NK-92 treated with Interleukin-12 subunit alpha and Interleukin-12 subunit beta, amount 100 ng/mL, for 24 hours (cell line): ENCODE results near the gene SEPTIN12.

Experiments used
- DNase-seq: peaks from one replicate; lab custom pipeline; 2025; lab: John Stamatoyannopoulos, UW

The SEPTIN12 gene

GRCh38 chr16:4783951-4784336 is 4.2 kb downstream of the SEPTIN12 start:
- no peak for DNase-seq

DNA sequence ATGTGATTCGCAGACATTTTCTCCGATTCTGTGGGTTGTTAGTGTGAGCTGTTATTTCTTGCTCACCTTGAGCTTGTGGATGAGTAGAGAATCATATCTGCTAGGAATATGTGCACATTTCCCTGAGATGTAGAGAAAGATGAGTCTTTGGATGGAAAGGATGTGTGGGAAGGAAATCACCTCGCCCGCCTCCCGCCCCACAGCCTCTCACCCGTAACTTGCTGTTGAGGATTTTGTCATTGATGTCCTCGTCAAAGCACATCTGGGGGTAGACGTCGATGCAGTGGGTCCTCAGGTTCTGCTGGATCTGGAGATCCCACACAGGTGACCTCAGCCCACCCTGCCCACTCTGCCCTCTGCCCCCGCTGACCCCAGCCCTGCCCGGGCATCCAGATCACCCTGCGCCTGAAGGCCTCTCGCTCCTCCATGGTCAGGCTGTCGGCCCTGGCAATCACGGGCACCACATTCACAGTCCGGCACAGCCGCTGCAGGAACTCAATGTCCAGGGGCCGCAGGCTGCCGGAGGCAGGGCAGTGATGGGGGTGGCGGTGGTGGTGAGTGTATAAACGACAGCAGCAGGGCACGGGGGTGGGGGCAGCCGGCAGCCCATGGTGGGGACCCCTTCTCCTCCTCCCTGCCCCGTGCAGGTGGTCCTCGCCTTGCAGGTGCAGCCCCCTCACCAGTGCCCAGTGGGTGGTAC is 4.7 kb downstream of the SEPTIN12 start:
- no peak for DNase-seq

DNA sequence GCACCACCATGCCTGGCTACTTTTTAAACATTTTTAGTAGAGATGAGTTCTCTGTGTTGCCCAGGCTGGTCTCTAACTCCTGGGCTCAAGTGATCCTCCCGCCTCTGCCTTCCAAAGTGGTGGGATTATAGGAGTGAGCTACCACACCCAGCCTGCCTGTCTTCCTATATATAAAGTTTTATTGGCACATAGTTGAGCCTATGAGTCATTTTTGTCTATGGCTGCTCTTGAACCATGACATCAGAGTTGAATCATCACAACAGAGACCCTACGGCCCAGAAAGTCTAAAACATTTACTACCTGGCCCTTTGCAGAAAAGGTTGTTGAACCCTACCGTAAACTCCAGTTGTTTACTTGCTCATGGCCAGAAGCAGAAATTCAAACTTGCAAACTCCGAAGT is 7.9 kb downstream of the SEPTIN12 start:
- DNase-seq: no peak

GRCh38 chr16:4778050-4778392 is 10.1 kb downstream of the SEPTIN12 start:
- DNase-seq: no peak

GRCh38 chr16:4777339-4778049 is 10.7 kb downstream of the SEPTIN12 start:
- DNase-seq: no peak

- DNase-seq: no peak
Observed at GRCh38 chr16:4776141-4776705, 11.9 kb downstream of the SEPTIN12 start.

DNA sequence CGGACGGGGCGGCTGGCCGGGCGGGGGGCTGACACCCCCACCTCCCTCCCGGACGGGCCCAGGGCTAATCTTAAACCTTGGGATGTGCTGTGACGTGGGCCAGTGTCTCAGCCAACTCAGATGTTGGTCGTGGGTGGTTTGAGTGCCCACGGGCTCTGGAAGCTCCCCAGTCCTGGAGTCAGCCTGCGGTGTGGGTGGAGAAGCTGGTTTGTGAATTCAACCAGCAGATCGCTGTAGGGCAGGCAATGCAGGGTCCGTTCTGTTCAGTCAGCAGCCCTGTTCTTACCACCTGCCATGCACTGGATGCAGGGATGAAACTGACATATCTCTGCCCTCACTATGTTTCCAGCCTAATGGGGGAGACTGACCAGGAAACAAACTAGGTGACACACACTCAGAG is 13.1 kb downstream of the SEPTIN12 start:
- DNase-seq: no peak

GRCh38 chr16:4772351-4772750 is 15.8 kb downstream of the SEPTIN12 start:
- no peak for DNase-seq

- no peak for DNase-seq
Observed at GRCh38 chr16:4771646-4772045, 16.5 kb downstream of the SEPTIN12 start.

GRCh38 chr16:4769306-4769638 is 18.9 kb downstream of the SEPTIN12 start:
- no peak for DNase-seq

DNA sequence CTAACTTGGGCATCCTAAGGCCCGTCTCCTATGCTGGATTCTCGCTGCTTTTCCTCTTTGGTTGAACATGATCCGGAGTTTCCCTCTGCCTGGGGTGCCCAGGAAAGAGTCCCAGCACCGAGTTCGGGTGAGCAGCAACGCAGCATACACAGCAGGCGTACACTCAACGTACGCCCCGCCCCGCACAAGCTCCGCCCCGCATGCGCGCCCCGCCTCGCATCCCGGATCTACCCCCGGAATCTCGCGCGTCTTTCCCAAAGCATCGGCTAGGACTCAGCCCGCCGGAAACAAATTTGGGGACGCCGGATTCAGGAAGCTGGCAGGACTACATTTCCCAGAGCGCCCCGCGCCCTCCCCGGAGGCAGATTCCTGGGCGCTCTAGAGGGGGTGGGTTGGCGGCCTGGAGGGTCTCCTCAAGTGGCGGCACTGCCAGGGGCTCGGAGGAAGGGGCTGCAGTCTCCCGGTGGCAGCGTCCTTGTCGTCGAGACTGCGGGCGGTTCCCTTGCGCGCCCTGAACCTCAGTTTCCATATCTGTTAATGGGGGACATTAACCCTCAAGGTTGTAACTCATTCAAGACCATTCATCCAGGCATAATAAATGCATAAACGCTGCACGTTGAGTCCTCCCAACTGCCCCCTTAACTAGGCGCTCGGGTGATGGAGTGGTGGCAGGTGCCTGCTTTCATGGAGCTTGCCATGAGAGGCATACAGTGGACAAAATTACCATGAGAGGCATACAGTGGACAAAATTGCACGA is 19.4 kb downstream of the SEPTIN12 start:
- no peak for DNase-seq

DNA sequence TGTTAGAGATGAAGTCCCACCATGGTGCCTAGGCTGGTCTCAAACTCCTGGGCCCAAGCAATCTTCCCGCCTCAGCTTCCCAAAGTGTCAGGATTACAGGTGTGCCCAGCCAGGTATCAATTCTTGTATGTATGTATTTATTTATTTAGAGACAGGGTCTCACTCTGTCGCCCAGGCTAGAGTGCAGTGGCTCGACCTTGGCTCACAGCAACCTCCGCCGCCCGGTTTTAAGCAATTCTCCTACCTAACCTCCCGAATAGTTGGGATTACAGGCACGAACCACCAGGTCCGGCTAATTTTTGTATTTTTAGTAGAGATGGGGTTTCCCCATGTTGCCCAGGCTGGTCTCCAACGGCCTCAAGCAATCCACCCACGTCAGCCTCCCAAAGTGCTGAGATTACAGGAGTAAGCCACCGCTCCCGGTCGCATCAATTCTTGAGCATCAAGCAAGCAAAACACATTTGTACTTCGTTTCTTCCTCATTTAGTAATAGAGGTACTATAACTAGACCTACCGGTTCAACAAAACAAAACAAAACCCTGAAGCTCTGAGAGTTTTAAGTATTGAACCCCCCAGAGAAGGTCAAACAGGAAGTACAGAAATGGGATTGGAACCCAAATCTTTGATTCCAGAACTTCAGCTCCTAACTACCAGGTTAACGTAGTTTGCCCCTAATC is 20.1 kb downstream of the SEPTIN12 start:
- DNase-seq: no peak

GRCh38 chr16:4766875-4767628 is 21.1 kb downstream of the SEPTIN12 start, which contains the start of gene ZNF500:
Gene ZNF500, minus strand, starts transcription at chr16:4767162. Its CDS starts 1,184 bp downstream, at chr16:4765978.
- peak; percentile 80 for DNase-seq

DNA sequence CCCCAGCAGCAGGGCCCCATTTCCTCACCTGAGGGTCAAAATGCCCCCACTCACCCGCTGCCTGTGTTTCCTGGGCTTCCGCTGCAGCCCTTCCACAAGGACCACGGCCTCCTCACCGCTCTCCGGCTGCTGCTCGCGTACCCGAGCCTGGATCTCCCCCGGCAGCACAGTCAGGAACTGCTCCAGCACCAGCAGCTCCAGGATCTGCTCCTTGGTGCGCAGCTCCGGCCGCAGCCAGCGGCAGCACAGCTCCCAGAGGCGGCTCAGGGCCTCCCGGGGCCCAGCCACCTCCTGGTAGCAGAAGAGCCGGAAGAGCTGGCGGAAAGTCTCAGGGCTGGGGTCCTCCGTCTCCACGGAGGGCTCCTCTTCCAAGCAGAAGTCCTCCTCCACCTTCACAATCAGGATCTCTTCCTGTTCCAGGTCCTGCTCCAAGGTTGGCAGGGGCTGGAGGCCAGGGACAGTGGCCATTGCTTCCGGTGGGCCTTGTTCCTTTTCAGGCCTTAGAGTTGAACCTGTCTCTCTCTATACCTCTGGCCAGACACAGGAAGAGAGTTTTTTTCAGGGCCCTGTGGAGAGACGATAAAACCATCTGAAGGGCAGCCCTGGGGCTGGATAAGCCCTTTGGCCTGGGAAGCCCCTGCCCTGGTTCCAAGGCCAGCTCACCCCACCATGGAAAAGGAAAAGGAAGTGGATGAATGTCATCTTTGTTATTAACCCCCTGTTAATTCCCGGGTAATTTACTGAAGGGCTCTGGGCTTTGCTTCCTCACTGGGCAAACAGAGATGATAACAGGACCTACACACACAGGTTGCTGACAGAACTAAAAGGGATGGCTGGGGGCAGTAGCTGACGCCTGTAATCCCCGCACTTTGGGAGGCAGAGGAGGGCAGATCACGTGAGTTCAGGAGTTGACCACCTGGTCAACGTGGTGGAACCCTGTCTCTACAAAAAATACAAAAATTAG is 22.4 kb downstream of the SEPTIN12 start:
- DNase-seq: no peak

- no peak for DNase-seq
Observed at GRCh38 chr16:4763791-4764190, 24.4 kb downstream of the SEPTIN12 start.

DNA sequence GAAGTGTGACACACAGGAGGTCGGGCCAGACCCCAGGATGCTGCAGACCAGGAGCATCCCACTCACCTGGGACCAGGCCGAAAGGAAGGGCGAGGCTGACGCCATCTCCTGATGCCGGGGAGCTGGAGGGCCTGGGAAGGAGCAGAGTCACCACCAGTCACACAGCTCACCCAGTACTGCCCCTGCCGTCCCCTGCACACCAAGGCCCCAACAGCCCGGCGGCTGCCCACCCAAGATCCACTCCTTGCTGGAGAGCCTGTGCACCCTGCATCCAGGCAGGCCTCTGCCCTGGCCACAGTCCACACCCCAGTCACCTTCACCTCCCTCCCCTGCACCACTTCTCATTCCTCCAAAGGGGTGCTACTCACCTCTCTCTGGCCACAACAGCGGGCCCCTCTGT is 25.9 kb downstream of the SEPTIN12 start:
- no peak for DNase-seq

- no peak for DNase-seq
Observed at GRCh38 chr16:4760221-4760910, 27.8 kb downstream of the SEPTIN12 start.

GRCh38 chr16:4755687-4756086 is 32.5 kb downstream of the SEPTIN12 start:
- DNase-seq: no peak

DNA sequence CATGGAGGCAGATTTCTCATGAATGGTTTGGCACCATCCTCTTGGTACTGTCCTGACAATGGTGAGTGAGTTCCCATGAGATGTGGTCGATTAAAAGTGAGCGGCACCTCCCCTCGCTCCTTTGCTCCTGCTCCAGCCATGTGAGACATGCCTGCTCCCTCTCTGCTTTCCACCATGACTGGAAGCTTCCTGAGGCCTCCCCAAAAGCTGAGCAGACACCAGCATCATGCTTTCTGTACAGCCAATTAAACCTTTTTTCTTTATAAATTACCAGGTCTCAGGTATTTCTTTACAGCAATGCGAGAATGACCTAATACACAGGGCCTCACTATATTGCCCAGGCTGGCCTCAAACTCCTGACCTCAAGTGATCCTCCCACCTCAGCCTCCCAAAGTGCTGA is 33.3 kb downstream of the SEPTIN12 start:
- DNase-seq: no peak

DNA sequence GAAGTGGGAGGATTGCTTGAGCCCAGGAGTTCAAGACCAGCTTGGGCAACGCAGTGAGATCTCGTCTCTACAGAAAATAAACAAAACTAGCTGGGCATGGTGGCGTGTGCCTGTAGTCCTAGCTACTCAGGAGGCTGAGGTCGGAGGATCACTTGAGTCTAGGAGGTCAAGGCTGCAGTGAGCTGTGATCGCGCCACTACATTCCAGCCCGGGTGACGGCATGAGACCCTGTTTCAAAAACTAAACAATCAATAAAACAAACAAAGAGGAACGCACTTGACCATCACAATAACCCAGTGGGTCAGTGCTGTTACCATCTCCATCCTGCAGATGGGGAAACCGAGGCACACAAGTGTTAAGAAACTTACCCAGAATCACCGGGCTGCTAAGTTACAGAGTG is 34.9 kb downstream of the SEPTIN12 start:
- DNase-seq: no peak
